ENCODE measurements around the gene PTPRN2. TPM values are rescaled to one million over a fixed set of nuclear protein-coding genes. Genes with fewer than 3 reads are reported as not detected.
"Not testable (repeated sequence)": the region's sequence is repeated elsewhere in the genome, so short reads cannot be mapped to it uniquely, and the experiment has no call there.

The PTPRN2 gene
- total and polyA plus RNA-seq, 5 experiments from 2014 or later = 0.69 to 1.5 (median 0.99) TPM

GRCh38 chr7:158255156-158255555 is 332.5 kb downstream of the PTPRN2 start:
- Mint-ChIP-seq H3K4me3 (no peak overlapping the region), H3K9me3 (peaks cover 0 to 2% (median 0%) of the 10 kb centered on the region in 9 donors), H3K27ac (no peak overlapping the region), H3K4me1 (no peaks in the 10 kb centered on the region), H3K36me3 (peaks cover 0 to 7% (median 0%) of the 10 kb centered on the region in 3 donors), H3K27me3 (peaks cover 0 to 26% (median 5%) of the 10 kb centered on the region in 5 donors)
- POLR2A ChIA-PET = no interaction called here
- ATAC-seq (no peak), DNase-seq (no peak)

GRCh38 chr7:158253670-158254045 is 334.0 kb downstream of the PTPRN2 start:
- ATAC-seq, H3K27ac Mint-ChIP-seq, H3K4me1 Mint-ChIP-seq, H3K4me3 Mint-ChIP-seq, DNase-seq, H3K36me3 Mint-ChIP-seq, H3K9me3 Mint-ChIP-seq, POLR2A ChIA-PET: not testable (repeated sequence)
- H3K27me3 Mint-ChIP-seq = peaks cover 0 to 21% (median under 1%) of the 10 kb centered on the region in 5 donors

GRCh38 chr7:158252837-158253669 is 334.6 kb downstream of the PTPRN2 start:
- H3K4me3 Mint-ChIP-seq = no peak overlapping the region
- POLR2A ChIA-PET = no interaction called here

GRCh38 chr7:158252081-158252836 is 335.4 kb downstream of the PTPRN2 start:
- H3K27ac Mint-ChIP-seq = peak overlapping the region in 1 of 10 donors; percentile 63
- POLR2A ChIA-PET = no interaction called here
- peaks cover 0 to 14% (median 0%) of the 10 kb centered on the region in 5 donors for H3K27me3 Mint-ChIP-seq
- peaks cover 0 to 7% (median 0%) of the 10 kb centered on the region in 3 donors for H3K36me3 Mint-ChIP-seq
- H3K9me3 Mint-ChIP-seq = peaks cover 0 to 2% (median 0%) of the 10 kb centered on the region in 9 donors
- no peaks in the 10 kb centered on the region for H3K4me1 Mint-ChIP-seq
- no peak overlapping the region for H3K4me3 Mint-ChIP-seq
- ATAC-seq = no peak
- DNase-seq = no peak

More at GRCh38 chr7:158252837-158253669, 334.6 kb downstream of the PTPRN2 start:
- peaks cover 0 to 7% (median 0%) of the 10 kb centered on the region in 3 donors for H3K36me3 Mint-ChIP-seq
- H3K27me3 Mint-ChIP-seq = peaks cover 0 to 15% (median 0%) of the 10 kb centered on the region in 5 donors
- H3K9me3 Mint-ChIP-seq = peaks cover 0 to 2% (median 0%) of the 10 kb centered on the region in 9 donors
- DNase-seq (no peak), ATAC-seq (no peak)
- H3K27ac Mint-ChIP-seq = peak overlapping the region in 1 of 10 donors; percentile 63
- no peaks in the 10 kb centered on the region for H3K4me1 Mint-ChIP-seq

GRCh38 chr7:158251061-158251965 is 336.3 kb downstream of the PTPRN2 start:
- Mint-ChIP-seq H3K36me3 (peaks cover 0 to 7% (median 0%) of the 10 kb centered on the region in 3 donors), H3K27ac (no peak overlapping the region), H3K4me3 (no peak overlapping the region), H3K9me3 (peaks cover 0 to 2% (median 0%) of the 10 kb centered on the region in 9 donors), H3K27me3 (peaks cover 0 to 14% (median 0%) of the 10 kb centered on the region in 5 donors), H3K4me1 (no peaks in the 10 kb centered on the region)
- no peak for DNase-seq
- no peak for ATAC-seq
- POLR2A ChIA-PET = no interaction called here

- peaks cover 0 to 3% (median 0%) of the 10 kb centered on the region in 3 donors for H3K36me3 Mint-ChIP-seq
- DNase-seq = no peak
- H3K27ac Mint-ChIP-seq = no peak overlapping the region
- H3K4me1 Mint-ChIP-seq = no peaks in the 10 kb centered on the region
- POLR2A ChIA-PET = no interaction called here
- no peak for ATAC-seq
- H3K4me3 Mint-ChIP-seq = no peak overlapping the region
- peaks cover 0 to 2% (median 0%) of the 10 kb centered on the region in 9 donors for H3K9me3 Mint-ChIP-seq
- peaks cover 0 to 11% (median 0%) of the 10 kb centered on the region in 5 donors for H3K27me3 Mint-ChIP-seq
Measured at GRCh38 chr7:158249692-158250091, 337.9 kb downstream of the PTPRN2 start.

GRCh38 chr7:158248816-158249215 is 338.8 kb downstream of the PTPRN2 start:
- ATAC-seq (no peak), DNase-seq (no peak)
- no peaks in the 10 kb centered on the region for H3K4me1 Mint-ChIP-seq
- H3K4me3 Mint-ChIP-seq = no peak overlapping the region
- peaks cover 0 to 2% (median 0%) of the 10 kb centered on the region in 9 donors for H3K9me3 Mint-ChIP-seq
- POLR2A ChIA-PET = no interaction called here
- no peak overlapping the region for H3K27ac Mint-ChIP-seq
- H3K27me3 Mint-ChIP-seq = peaks cover 0 to 11% (median 0%) of the 10 kb centered on the region in 5 donors
- no peaks in the 10 kb centered on the region for H3K36me3 Mint-ChIP-seq

- DNase-seq (no peak), ATAC-seq (no peak)
- no peak overlapping the region for H3K27ac Mint-ChIP-seq
- peaks cover 0 to 2% (median 0%) of the 10 kb centered on the region in 9 donors for H3K9me3 Mint-ChIP-seq
- peaks cover 0 to 6% (median 0%) of the 10 kb centered on the region in 5 donors for H3K27me3 Mint-ChIP-seq
- H3K4me1 Mint-ChIP-seq = no peaks in the 10 kb centered on the region
- POLR2A ChIA-PET = no interaction called here
- no peak overlapping the region for H3K4me3 Mint-ChIP-seq
- H3K36me3 Mint-ChIP-seq = no peaks in the 10 kb centered on the region
Measured at GRCh38 chr7:158247758-158248487, 339.7 kb downstream of the PTPRN2 start.

- POLR2A ChIA-PET = no interaction called here
- Mint-ChIP-seq H3K36me3 (no peaks in the 10 kb centered on the region), H3K27me3 (peaks cover 0 to 12% (median 0%) of the 10 kb centered on the region in 5 donors), H3K27ac (no peak overlapping the region), H3K4me3 (no peak overlapping the region), H3K4me1 (no peaks in the 10 kb centered on the region), H3K9me3 (peaks cover 0 to 2% (median 0%) of the 10 kb centered on the region in 9 donors)
- DNase-seq (no peak), ATAC-seq (no peak)
Measured at GRCh38 chr7:158246960-158247673, 340.5 kb downstream of the PTPRN2 start.

- Mint-ChIP-seq H3K27ac (no peak overlapping the region), H3K4me1 (no peaks in the 10 kb centered on the region), H3K36me3 (no peaks in the 10 kb centered on the region), H3K27me3 (peaks cover 0 to 13% (median 0%) of the 10 kb centered on the region in 5 donors), H3K9me3 (peaks cover 0 to under 1% (median 0%) of the 10 kb centered on the region in 9 donors), H3K4me3 (no peak overlapping the region)
- ATAC-seq (no peak), DNase-seq (no peak)
- POLR2A ChIA-PET = no interaction called here
Measured at GRCh38 chr7:158246272-158246959, 341.2 kb downstream of the PTPRN2 start.

- POLR2A ChIA-PET = no interaction called here
- Mint-ChIP-seq H3K27ac (no peak overlapping the region), H3K9me3 (no peaks in the 10 kb centered on the region), H3K27me3 (peaks cover 0 to 9% (median 0%) of the 10 kb centered on the region in 5 donors), H3K4me3 (no peak overlapping the region), H3K4me1 (no peaks in the 10 kb centered on the region), H3K36me3 (no peaks in the 10 kb centered on the region)
- ATAC-seq = no peak
- DNase-seq = no peak
Measured at GRCh38 chr7:158245724-158246041, 341.9 kb downstream of the PTPRN2 start.

Data from naive thymus-derived CD8-positive, alpha-beta T cell (primary cell).